NOMO-1 treated with DMSO at 0.1 percent for 48 hours (cell line): ENCODE measurements around the gene B3GAT2.

Experiments used
- DNase-seq: peaks from one replicate; lab custom pipeline; 2025; ENCODE audit not compliant: unreplicated experiment; lab: John Stamatoyannopoulos, UW

The B3GAT2 gene

DNA sequence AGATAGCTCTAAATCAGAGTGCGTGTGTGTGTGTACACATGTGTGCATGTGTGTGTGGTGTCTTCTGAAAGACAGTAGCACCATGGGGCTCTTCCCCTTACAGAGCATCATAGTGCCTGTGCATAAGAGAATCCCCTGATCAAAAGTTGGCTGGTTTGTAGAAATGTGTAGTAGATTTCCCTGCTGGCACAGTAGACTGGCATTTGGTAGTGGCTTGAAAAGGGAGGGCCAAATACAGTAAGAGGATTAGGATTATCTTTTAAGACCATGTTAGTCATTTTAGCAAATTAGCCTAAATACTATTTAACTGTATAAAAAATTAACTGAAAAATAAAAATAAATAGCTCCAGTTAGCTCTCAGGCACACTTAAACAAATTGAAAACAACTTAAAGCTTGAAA is 112.6 kb downstream of the B3GAT2 start:
- no peak for DNase-seq

DNA sequence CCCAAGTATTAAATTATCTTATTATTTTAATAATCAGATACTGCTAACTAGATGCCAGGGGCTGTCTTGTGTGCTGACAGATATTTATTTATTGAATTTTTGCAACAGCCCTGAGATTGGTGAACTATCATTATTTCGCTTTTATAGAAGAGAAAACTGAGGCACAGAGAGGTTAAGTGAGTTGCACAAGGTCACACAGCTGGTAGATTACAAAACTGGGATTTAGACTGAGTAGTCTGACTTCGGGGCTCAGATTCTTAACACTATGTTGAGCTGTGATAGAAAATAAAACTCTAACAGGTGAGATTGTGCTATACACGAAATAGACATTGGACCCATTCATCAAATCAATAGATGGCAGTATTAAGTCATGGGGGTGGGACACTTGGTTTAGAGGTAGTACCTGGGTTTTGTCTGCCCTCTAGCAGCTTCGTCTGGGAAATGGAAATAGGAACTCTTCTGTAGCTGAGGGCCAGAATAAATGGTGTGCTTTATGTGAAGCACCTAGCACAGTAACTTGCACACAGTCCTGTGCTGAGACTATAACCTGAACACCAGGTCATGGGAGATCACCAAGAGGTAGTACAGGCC is 113.4 kb downstream of the B3GAT2 start:
- DNase-seq: no peak

DNA sequence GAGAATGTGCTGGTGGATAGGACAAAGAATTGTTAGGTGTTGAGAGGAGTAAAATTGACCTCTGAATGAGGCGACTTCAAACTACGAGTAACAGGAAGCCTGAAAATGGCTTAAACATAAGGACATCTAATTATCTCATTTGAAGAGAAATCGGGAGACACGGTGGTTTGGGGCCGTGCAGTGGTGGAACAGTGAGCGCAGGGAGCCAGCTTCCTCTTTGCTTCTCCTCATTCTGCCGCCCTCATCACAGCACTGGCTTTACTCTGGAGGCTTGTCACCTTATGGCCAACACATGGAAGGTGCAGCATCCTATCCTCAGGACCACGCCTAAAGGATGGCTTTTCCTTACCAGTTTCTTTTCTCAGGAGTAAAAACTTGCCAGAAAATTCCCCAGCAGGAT is 114.3 kb downstream of the B3GAT2 start:
- no peak for DNase-seq

DNA sequence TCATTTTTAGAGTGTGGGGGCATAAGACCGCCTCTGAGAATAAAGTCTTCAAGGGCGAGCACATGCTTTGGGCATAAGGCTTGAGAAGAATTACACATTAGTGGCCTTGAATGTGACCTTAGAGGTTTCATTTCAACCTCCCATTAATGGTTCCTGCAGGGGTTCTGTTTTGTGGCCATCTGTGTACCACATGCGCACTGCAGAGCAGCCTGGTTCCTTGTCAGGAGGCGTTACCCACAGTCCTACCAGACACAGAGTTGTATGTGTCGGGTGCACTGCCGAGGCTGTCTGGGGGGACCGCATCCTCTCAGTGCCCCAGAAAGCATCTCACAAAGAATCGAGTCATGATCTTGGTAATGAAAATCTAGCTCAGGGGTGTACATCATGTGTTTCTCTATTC is 115.7 kb downstream of the B3GAT2 start:
- DNase-seq: no peak

DNA sequence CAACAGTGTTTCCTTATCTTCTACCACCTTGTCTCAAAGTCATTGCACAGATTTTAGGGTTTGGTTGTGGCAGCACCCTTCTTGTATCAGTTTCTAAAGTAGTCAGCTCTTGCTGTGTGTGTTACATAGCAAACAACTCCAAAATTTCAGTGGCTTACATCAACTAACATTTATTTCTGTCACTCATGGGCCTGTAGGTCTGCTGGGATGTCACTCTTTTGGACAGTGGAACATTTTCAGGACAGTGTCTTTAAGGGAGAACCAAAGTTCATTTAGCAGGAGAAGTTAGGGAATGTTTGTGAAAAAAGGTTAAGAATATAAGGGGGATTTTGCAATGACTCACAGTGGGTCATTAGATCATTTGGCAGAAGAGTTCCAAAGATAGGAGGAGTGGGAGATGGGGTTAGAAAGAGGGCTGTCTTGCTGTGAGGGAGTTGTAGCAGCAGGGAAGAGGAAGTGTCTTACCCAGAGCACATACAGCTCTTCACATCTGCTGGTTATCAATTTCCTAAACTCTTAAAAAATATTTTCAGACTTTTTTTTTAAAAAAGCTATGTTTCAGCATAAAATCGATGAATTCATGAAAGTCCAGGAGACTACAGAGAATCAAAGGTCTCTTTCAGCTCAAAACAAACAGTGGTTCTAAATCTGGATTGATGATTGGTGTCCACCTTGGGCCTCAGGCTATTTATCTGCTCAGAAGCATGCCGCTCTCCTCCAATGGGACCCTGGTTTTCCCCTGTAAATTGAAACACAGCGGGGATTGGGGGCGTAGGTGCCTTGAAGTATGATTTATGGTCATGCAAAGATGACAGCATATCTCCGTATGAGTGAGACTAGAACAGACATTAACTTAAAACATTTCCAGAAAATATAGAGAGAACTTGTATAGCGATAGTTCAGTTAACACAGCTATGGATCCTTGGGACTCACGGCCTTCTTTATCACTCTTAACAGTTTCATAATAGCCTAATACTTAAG is 117.3 kb downstream of the B3GAT2 start:
- no peak for DNase-seq

DNA sequence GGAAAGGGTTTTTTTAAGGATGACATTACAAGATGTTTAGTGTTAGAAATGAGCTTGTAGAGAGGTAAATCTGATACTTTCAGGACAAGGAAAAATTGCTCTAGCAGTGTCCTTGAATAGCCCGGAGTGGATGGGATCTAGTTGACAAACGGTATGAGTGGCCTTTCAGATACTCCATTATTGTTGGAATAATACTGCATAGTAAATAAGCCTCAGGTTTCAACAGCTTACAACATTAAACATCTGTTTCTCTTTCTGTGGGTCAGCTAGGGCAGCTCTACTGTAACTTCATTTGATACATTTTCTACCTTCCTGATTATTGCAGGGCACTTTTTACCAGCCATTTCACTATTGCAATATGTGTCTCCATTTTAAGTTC is 118.0 kb downstream of the B3GAT2 start:
- no peak for DNase-seq

DNA sequence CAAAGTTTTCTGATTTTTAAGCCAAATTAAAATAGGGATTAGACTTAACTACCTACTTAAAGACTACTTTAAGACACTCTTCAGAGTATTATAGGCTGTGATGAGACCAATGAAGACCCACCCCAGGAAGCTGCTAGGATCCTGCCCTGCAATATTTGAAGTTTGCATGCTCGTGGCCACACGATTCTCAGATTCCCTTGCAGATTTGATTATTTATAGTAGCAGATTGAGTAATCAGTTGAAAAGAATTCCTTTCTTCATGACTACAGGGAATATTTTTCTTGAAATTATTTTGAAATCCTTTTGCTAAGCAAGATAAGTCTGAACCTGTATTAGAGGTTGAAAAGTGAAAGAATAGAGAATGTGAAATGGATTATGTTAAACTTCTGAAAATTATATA is 122.3 kb downstream of the B3GAT2 start:
- no peak for DNase-seq

DNA sequence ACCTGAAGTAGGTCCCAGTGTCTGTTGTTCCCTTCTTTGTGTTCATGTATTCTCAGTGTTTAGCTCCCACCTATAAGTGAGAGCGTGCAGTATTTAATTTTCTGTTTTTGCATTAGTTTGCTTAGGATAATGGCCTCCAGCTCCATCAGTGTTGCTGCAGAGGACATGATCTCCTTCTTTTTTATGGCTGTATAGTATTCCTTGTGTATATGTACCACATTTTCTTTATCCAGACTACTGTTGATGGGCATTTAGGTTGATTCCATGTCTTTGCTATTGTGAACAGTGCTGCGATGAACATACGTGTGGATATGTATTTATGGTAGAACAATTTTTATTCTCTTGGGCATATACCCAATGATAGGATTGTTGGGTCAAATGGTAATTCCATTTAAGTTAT is 125.4 kb downstream of the B3GAT2 start:
- no peak for DNase-seq

DNA sequence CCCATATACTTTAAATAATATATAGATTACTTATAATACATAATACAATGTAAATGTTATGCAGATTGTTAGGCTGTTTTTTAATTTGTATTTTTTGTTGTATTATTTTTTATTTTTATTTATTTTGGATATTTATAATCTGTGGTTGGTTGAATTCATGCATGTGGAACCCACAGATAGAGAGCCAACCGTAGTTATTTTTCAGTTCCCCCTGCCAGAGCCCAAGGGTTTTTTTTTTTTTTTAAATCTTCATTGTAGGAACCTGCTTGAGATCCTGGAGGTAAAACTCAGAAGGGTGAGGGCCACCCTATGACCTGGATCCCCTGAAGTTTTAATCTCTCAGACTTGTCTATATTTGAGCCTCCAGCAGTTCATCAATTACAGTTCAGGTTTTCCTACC is 133.2 kb downstream of the B3GAT2 start:
- DNase-seq: no peak

DNA sequence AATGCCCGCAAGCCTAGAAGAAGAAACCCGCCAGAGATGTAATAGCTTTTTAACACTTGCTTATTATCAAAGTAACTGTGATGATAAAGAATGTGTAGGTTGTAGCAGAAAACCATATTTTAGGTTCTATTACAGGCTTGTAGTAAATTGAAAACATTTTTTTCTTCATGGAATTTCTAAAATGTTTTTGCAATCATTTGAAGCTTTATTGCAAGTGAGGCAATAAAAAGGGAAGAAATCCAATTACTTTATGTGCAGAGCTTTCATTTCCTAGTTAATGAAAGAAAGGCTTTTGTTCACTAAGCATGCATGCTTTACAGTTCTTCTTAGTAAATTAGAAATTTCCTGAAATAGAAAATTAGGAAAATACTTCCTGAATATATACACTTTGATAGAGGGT is 135.1 kb downstream of the B3GAT2 start:
- no peak for DNase-seq

DNA sequence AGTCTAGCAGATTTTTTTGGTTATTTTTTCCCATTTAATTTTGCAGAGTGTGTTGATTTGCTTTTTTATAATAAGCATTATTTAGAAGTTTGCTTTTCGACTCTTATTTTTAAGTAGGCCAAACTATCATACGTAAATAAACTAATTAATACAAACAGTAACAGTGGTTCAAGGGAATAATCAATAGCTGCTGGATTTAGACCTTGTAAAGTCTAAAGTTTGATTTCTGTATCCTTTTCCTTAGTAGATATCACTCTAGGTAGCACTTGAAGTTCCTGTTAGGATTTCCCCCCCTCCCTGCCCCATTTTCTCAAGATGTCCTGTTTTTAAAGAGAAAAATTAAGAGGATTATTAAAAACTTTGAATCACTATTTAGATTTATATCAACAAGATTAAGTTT is 136.1 kb downstream of the B3GAT2 start:
- no peak for DNase-seq

DNA sequence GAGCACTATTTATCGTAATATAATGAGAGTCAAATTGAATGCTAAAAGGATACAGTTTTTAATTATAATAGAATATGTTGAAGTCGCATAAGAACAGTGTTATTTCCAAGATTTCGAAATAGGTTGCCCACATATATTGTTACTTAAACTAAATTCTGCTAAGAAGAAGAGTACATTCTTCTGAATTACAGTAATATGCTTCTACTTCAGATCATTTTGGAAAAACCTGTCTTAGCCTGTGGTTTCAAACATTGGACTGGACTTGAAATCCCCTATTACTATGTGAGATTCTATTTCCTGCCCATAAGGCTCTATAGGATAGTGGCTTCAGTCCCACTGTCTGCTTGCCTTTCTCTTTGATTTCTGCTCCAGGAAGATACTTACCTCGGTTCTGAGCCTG is 137.2 kb downstream of the B3GAT2 start:
- no peak for DNase-seq

DNA sequence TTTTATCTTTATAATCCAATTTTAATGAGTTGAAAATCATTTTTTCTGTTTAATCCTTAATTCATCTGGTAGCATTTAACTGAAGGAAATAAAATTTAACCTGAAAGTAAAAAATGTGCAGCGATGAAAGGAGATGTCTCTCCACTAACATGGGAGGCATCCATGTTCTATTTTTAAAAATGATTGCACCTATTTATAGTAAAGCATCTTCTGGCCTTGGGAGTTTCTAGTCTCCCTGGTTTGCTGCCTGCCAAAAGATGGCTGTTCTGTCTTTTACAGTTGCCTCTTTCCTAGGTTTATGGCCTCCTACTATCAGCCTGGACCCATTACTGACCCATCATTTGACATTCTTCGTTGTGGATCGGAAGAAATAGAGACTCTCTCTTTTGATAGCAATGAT is 143.0 kb downstream of the B3GAT2 start:
- DNase-seq: no peak

DNA sequence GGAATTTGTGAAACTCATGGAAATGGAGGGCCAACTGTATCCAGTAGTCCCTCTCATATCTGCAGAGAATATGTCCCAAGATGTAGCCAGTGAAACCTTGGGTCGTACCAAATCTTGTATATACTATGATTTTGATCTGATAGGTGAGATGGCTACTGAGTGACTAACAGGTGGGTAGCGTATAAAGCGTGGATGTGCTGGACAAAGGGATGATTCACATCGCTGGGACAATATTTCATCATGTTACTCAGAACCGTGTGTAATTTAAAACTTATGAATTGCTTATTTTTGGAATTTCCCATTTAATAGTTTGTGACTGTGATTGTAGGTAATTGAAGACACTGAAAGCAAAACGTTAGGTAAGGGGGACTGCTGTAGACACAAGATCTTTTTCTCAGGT is 145.1 kb downstream of the B3GAT2 start:
- no peak for DNase-seq
